GM19467 (cell line): ENCODE measurements around the gene CNTNAP2.
"Not testable (repeated sequence)": the region's sequence is repeated elsewhere in the genome, so short reads cannot be mapped to it uniquely, and the experiment has no call there.

Experiments used
- ATAC-seq: cut with Tn5 transposase; IDR thresholded peaks from one replicate; pipeline ENCODE4 v1.9.1; 2021; ENCODE audit warnings: mild to moderate bottlenecking, moderate library complexity; ENCODE audit not compliant: unreplicated experiment

Gene CNTNAP2

DNA sequence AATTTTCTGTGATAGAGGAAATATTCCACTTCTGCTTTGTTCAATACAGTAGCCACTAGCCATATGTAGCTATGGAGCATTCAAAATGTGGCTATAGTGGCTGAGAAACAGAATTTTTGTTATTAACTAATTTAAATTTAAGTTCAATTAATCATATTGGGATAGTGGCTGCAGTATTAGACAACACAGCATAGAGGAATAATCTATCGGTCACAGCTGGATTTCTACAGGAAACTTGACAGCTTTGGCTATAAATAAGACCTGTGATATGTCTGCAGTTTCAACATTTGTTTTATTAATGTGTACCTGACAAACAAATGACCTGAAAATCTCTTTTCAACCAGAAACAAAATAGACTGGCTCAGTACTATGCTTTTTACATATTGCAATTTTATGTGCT lies 953.2 kb downstream of the CNTNAP2 start:
- ATAC-seq = no peak

DNA sequence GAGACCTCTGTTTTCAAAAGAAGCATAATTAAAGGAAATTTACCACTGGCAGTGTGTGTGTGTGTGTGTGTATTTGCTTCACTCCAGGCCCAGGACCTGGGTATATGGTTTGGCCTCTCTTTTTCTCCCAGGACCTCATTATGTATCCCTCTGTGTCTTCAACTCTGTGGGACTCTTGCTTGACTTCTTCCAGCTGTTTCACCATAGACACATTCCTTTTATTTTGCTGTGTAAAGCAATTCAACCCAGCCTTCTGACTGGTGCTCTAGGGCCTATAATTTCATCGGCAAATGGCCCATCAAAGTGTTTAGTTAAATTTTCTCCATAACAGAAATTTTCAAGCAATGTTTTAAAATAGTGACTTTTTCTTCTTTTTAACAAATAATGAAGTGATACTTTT lies 954.3 kb downstream of the CNTNAP2 start:
- ATAC-seq = no peak

DNA sequence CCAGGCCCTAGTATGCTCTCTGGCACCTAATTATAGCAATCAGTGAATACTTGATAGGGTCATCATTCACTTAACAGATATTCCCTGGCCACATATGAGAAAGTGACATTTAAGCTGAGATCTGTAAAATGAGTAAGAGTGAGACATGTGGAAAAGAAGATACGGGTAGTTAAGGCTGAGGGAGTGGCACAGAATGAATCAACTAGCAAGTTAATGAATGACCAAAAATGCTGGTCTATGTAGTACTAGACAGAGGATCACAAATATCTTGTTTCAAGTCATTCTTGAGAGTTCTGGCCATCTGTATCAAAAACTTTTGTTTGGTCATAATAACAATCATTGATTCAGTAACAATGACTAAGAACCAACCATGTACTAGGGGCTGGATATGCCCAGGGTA lies 954.9 kb downstream of the CNTNAP2 start:
- no peak for ATAC-seq

DNA sequence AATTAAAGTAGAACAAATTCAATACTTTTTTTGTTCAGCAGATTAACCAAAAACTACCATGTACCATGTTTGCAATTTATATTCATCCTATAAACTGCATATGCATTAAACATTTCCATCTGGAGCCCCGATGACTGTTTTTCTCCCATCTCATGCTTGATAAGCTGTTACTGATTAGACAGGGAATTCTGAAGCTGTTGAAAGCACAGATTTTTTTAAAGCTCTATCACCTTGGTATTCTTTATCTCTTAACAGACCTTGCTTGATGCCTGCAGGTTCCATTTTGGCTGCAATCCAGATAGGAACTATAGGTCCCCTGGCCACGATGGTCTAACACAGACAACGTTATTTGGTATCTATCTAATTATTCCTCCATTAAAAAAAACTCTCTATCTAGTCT lies 961.7 kb downstream of the CNTNAP2 start:
- no peak for ATAC-seq

DNA sequence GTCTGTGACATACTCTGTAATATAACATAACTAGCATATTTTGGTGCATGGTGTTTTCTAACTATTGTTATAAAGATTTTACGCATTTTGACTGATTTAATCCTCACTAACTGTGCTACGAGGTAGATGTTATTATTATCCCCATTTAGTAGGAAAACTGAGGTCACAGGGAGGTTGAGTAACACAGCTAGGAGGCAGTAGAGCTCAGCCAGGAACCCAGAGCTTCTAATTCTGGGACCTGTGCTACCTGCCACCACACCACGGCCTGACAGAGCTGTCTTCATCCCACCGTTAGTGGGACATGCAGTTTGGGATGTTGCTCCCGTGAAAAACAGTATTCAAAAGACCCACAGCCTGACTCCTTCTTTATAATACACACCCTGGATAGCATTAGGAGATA lies 962.5 kb downstream of the CNTNAP2 start:
- ATAC-seq = no peak

DNA sequence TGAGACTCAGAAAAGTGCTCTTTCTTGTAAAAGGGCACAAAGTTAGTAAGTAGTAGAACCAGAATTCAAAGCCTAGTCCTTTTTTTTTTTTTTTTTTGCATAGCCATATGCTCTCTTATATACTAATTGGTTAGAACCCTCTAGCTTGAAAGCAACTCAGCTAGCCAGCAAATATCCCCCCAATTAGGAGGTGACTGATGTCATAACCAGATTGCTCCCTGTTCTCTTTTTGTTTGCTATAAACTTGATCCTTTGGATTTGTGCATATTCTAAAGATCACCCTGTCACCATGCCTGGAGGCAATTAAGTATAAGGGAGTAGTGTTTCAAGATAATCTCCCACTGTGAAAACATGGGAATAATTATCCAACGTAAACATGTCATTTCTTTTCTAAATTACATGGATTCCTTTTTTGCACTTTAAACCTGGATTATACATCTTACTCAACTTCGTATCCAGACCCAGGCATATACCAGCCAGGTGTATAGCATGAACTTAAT lies 963.4 kb downstream of the CNTNAP2 start:
- no peak for ATAC-seq

DNA sequence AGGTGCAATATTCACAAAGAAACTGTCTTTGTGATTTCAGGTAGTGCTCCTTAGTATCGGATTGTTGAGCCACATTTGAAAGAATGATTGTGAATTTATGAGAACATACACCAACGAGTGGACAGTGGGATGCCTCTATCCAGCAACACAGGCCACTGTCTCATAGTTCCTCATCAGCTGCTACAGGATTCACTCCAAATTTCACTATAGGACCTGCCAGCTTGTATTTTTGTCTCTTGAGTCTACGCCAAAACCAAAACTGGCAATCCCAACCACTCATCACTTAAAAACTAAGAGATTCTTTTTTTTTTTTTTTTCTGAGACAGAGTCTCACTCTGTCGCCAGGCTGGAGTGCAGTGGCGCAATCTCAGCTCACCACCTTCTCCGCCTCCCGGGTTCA lies 964.5 kb downstream of the CNTNAP2 start:
- no peak for ATAC-seq

DNA sequence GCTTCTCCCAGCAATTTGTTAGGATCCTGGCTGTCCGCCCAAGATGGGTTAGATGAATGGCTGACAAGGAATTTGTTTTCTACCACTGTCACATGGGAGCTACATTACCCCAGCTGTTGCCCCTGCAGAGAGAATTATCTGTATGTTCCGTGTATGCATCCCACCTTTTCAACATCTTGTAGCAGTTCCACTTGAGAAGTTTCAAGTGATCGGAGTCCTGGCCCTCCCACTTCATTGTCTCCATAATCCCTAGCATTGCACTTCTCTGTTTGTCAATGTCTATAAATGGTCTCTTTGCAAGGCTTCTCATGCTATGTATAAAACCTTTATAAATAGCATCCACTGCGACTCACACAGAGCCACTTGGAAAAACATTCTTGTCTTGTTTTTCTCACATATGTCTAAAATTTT lies 972.5 kb downstream of the CNTNAP2 start:
- ATAC-seq = no peak

DNA sequence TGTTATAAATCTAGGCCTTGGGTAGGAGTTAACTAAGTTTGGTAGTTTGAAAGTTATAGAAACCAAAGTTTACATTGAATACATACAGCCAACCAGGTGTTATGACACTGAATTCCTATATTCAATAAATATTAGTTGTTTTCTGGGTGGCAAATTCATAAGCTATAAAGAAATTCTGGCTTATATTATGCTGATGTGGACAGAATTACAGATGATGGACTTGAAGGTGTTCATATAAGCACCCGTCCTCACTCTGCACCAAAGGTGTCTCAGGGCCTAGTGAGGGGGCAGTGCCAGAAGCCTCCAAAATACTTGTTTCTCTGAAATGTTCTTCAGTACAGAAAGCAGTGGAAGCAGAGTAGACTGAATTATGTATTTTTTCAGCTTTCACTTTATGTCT lies 973.0 kb downstream of the CNTNAP2 start:
- no peak for ATAC-seq

DNA sequence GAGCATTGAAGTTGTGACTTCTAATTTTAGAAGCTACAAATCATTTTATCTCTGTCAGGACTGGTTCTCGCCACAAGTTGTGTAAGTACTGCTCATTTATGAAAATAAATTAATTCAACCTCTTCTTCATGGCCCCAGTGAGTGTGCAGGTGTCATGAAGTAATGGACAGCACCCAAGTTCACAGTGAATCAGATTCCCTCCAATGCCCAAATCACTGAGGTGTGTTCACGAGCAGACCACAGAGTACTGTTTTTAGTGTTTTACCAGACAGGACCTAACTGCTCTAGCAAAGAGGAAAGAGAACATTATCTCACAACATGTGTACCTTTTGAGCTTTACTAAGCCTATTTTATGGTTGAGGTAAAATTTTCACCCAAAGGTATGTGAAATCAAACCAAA lies 980.0 kb downstream of the CNTNAP2 start:
- ATAC-seq = no peak

DNA sequence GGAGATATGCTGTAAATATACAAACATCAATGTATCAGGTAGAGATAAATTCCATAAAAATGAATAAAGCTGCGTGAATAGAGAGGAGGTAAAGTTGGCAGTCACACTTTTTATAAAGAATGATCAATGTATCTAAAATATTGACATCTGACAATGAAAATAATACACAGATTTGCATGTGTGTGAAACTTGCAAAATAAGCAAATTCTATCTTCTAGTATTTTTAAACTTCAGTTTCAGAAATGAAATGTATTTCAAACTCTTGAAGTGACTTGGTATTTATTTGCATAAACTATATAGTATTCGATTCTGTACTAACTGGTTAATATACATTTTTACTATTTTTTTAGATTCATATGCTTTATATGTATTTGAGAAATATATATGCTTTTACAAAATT lies 986.6 kb downstream of the CNTNAP2 start:
- no peak for ATAC-seq

DNA sequence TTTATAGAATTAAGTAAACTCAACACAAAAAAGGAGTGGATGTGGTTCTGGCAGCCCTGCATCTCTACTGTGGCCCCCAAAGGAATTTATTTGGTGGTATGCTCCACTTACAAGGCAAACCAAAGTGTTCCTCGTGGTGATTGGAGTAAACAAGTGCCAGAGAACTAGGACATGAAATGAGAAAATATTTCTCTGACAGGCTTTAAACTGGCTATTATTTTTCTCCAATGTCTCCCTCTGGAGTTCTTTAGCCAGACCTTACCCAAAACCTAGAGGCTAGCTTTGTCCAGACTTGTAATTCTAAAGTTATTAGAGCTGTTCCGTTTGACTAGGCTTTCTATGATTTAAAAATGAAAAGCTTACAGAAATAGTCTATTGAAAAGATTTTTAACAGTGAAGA lies 990.1 kb downstream of the CNTNAP2 start:
- ATAC-seq = no peak

DNA sequence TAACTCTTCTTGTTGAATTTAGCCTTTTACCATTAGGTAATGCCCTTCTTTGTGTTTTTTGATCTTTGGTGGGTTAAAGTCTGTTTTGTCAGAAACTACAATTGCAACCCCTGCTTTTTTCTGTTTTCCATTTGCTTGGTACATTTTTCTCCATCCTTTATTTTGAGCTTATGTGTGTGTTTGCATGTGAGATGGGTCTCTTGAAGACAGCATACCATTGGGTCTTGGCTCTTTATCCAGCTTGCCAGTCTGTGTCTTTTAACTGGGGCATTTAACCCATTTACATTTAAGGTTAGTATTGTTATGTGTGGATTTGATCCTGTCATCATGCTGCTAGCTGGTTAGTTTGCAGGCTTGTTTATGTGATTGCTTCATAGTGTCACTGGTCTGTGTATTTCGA lies 997.9 kb downstream of the CNTNAP2 start:
- not testable (repeated sequence) for ATAC-seq

DNA sequence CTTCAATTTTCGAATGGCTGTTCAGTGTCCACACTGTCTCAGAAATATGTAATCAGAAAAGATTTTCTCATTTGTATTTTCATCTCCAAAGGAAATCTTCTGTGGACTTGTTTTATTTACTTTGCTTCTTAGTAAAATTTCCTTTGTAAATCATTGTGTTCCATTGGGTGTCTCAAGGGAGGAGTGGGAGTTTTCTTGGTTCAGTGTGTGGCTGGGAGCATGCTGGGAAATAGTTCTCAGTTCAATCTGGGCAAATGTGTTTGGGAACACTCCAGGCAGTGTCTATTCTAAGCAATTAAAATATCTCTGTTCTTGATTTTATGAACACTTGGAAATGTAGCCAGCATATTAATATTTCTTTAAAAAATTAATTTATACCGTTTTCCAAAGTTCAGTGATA lies 1019.8 kb downstream of the CNTNAP2 start:
- ATAC-seq = no peak

DNA sequence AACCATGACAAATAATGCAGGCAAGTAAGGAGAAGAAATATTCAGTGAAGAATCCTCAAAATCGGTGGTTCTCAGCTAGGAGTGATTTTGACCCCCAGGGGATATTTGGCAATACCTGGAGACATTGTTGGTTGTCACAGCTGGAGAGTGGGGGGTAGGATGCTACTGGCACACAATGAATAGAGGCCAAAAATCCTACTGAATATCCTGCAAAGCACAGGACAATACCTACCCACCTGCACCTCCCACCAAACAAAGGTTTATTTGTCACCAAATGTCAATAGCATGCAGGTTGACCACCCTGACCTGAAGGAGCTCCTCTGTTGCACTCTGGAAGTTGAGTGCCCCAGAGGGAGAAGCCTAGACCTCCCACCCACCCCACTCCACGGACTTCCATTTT lies 1028.6 kb downstream of the CNTNAP2 start:
- ATAC-seq = no peak

DNA sequence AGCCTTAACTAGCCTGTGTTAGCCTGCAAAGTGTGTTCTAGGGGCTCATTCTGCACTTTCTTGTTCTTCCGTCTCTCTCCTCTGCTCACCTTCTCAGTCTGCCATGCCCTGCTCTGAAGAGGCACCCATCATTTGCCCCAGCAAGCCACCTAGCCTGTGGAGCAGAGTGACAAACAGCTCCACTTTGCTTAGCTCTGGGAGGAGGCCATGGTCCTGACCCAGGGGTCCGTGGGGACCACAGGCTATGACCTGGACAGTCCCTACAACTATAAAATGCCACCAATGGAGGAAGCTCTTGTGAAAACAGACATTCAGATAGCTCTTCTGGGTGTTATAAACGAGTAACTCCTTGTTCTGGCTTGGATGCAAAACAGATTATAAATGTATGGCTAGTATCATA lies 1029.6 kb downstream of the CNTNAP2 start:
- ATAC-seq = no peak

DNA sequence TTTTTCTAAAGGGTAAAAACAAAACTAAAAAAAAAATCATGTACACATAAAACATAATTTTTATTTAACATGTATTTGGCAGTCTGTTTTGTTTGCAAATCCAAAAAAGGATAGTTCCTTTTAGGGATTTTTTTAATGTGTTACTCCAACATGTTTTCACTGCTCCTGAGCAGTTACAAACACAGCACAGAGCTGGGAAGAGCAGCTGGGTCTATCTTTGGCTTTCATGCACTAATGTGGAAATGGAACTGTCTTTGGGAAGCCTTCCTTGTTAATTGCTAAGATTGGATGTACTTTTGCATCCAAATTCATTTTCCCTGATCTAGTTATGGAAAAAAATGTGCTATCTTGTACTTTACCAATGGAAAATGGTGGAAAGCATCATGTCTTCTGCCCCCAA lies 1035.1 kb downstream of the CNTNAP2 start:
- no peak for ATAC-seq

DNA sequence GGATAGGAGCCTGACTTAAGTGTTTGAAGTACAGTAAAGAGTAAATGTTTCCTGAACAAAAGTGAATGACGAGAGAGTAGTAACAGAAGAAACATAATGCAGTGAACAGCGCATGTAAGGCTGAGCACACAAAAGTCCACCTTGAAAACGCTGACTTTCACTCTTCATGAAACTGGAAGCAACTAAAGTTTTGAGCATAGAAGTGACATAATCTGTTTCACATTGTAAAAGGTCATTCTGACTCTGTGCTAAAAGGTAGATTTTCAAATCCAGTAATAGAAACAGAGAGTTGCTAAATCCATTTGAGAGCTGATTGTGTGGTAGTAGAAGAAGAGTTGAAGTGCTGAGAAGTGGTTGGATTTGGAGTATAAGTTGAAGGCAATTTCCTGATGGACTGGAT lies 1037.0 kb downstream of the CNTNAP2 start:
- no peak for ATAC-seq

DNA sequence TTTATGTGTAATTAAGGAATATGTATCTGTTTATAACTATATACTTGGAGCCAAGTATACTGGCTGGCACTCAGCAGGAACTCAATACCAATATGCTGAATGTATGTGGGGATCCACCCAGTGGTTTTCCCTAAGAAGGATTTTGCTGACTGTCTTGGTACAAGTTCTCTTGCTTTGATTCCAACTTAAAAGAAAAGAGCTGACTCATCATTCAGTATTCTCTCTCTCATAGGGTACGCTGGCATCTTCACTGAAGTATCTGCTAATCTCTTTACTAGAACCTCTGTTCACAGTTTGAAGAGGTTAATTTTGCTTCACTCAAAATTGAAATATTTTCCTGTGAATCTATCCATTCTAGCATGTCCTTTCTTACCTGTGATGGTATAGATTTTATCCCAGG lies 1044.8 kb downstream of the CNTNAP2 start:
- no peak for ATAC-seq

DNA sequence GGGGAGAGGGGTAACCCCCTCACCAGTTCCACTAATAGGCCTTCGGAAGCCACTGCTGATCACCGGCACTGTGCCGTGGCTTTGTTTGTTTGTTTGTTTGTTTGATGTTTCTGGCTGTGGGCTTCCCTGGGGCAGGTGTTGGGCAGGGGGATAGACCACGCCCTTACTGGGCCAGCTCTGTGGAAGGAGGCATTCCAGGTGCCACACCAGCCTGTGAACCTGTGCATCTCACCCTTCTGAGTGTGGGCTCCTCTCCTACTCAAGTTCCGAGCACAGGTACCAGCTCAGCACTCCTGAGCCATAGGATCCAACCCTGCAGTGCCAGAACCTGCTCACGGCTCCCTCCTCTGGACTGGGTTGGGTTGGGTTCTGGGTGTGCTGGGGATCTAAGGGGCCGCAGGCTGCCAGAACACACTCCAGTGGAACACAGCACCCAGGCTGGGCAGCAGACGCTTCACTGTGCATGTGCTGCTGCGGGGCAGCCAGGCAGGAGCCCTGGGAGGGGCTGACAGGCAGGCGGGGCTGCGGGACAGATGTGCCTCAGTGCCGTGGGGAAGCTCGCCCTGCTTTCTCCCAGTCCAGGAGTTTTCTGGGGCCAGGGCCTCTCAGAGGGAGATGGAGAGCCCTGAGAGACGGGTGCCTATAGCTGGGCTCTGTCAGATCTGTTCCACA lies 1053.9 kb downstream of the CNTNAP2 start:
- ATAC-seq = no peak

DNA sequence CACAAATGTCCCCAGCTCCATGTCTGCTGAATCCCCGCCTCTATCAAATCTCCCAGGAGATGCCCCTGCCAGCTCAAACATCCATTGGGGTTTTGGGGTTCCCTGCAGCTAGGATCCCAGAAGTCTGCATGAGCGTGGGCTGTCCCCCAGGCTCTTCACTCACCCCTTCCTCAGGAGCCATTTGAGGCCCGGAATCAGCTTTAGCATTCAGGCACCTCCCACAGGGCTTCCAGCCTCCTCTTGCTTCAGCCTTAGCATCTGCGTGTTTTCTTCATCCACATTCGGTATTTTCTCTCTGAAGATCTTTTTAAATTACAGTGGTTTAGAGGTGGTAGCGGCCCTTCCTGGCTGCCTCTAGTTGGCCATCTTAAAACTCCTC lies 1054.4 kb downstream of the CNTNAP2 start:
- ATAC-seq = no peak

DNA sequence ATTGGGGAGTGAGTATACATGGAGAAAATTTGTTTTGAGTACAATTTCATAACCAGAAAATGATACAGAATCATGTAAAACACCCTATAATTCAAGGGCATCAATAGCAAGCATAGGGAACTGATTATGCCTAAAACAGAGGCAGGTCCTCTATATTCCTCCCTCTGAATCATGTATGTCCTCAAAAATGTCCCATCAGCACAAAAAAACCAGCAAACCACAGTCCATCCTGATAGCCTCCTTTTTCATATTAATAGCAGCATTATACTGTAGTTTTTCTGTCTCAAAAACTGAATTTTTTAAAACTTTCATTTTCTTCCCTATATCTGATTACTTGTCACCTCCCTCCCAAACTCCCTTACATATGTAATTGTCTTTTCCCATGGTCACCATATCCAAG lies 1057.3 kb downstream of the CNTNAP2 start:
- no peak for ATAC-seq

DNA sequence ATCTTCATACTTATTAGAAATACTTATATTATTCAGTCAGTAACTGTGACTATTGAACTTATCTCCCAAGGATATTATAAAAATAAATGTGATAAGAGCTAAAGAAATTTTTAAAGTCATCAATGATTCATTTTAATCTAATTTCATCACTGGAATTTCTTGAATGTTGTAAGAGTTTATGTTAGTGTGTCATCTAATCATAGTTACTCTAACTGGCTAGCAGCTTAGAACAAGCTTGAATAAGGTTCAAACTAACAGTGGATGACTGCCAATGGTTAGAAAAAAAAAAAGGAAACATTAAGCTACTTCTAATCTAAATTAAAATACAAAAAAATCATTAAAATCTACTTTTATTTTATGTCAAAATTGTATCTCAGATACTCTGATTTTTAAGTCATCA lies 1066.3 kb downstream of the CNTNAP2 start:
- no peak for ATAC-seq
